ENCODE data around the gene SNX8. TPM values are rescaled to one million over a fixed set of nuclear protein-coding genes. Genes with fewer than 3 reads are reported as not detected.

The SNX8 gene
- total and polyA plus RNA-seq, 5 experiments from 2014 or later, result 3.4 to 10.9 (median 7.6) TPM

DNA sequence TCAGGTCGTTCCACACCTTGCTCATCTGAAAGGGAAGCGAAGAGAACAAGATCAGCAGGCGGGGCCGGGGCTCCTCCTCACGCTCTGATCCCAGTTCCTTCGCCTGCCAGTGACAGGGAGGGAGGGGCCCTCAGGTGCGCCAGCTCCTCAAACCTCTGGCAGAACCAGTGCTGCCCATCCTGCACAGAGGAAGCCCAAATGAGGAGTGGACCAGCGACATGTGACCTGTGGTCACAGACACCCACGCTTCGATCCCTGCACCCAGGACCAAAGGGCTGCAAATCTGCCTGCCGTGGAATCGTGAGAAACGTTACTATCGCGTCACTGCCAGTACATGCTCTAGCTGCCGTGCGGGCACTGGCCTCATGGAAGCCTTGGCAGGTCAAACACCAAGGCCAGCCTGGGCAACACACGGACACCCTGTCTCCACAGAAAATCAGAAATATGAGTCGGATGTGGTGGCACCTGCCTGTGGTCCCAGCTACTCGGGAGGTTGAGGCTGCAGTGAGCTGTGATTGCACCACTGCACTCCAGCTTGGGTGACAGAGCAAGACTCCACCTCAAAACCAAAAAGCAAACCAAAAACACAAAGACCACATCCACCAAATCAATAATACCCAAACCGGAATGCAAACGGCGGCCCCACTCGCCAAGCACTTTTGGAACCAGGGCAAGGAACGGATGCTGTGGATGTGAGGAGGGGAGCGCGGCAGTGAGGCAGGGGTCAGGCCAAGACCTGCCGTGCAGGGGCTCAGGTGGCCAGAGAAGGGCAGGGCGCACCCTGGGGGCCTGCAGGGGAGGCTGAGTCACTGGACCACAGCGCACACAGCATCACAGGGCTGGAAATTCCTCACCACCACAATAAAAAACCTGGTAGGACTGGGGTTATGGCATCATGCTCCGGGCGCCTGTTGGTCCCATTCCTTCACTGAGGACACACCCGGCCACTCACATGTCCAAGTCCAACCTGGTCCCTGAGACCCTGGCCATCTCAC, 58.8 kb downstream of the SNX8 start:
- Mint-ChIP-seq H3K27ac (peak overlapping the region in 3 of 10 donors; percentile 33 to 61 (median 50)), H3K27me3 (no peaks in the 10 kb centered on the region), H3K4me3 (no peak overlapping the region), H3K36me3 (peaks cover 0 to 10% (median 3%) of the 10 kb centered on the region in 3 donors), H3K4me1 (peaks cover 3 to 14% (median 9%) of the 10 kb centered on the region in 4 donors), H3K9me3 (no peaks in the 10 kb centered on the region)
- POLR2A ChIA-PET, result no interaction called here
- DNase-seq, result no peak
- no peak for ATAC-seq

GRCh38 chr7:2254429-2255144, 59.7 kb downstream of the SNX8 start:
- Mint-ChIP-seq H3K27me3 (no peaks in the 10 kb centered on the region), H3K4me3 (peak overlapping the region in 1 of 10 donors; percentile 14), H3K27ac (no peak overlapping the region), H3K4me1 (peaks cover 3 to 15% (median 11%) of the 10 kb centered on the region in 4 donors), H3K9me3 (no peaks in the 10 kb centered on the region), H3K36me3 (peaks cover 0 to 13% (median 3%) of the 10 kb centered on the region in 3 donors)
- ATAC-seq, result no peak
- POLR2A ChIA-PET, result no interaction called here
- DNase-seq, result no peak

DNA sequence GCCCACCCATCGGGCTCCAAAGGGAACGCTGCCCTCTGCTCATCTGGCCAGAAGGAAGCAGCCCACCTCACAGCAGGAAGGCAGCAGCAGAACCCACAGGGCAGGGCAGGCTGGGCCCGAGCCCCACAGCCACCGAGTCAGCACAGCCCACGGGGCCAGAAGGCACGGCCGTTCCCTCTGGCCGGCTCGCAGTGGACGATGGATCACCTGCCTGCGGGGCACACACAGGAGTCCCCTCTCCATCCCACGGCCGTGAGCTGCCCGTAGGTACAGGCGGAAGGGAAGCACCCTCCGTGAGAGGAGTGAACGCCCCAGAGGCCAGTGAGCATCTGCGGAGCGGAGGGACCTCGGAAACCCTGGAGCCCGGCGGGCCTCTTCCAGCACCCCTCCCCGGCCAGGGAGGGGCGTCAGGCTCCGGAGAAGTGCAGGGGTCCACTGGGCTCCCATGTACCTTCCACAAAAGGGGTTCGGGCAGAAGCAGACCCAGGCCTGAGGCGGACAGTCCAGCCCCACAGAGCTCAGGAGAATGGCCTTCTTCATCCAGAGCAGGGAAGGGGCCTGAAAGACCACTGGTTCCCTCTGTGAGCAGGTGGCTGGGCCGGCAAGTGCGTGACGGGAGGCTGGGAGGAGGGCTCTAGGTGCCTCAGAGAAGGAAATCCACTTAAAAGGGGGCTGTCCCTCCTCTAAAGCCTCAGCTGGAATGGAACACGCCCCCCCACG, 60.6 kb downstream of the SNX8 start:
- Mint-ChIP-seq H3K27me3 (no peaks in the 10 kb centered on the region), H3K9me3 (no peaks in the 10 kb centered on the region), H3K36me3 (peaks cover 0 to 13% (median 3%) of the 10 kb centered on the region in 3 donors), H3K4me3 (no peak overlapping the region), H3K27ac (no peak overlapping the region), H3K4me1 (peaks cover 7 to 23% (median 19%) of the 10 kb centered on the region in 4 donors)
- ATAC-seq (no peak), DNase-seq (no peak)
- POLR2A ChIA-PET, result no interaction called here

DNA sequence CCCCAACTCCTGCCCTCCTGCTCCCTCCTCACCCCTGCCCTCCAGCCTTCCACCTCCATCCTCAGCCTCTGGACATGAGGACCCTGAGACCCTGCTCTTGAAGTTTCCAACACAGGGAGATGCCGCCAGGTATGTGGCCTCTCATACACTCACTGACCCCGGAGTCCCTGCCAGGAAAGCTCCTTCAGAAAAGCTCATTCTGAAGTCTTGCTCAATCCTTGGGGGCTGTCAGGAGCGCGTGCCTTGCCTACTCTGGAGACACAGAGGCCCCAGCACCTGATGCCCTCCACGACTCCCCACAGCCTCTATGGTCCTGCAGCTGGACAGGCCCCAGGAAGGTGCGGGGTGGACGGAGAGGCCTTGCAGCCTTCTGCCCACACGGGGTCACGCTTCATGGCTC, 61.2 kb downstream of the SNX8 start:
- Mint-ChIP-seq H3K4me3 (no peak overlapping the region), H3K27me3 (no peaks in the 10 kb centered on the region), H3K9me3 (no peaks in the 10 kb centered on the region), H3K27ac (peak overlapping the region in 1 of 10 donors; percentile 73), H3K36me3 (peaks cover 0 to 13% (median 3%) of the 10 kb centered on the region in 3 donors), H3K4me1 (peaks cover 7 to 27% (median 24%) of the 10 kb centered on the region in 4 donors)
- ATAC-seq (no peak), DNase-seq (no peak)
- POLR2A ChIA-PET, result no interaction called here

DNA sequence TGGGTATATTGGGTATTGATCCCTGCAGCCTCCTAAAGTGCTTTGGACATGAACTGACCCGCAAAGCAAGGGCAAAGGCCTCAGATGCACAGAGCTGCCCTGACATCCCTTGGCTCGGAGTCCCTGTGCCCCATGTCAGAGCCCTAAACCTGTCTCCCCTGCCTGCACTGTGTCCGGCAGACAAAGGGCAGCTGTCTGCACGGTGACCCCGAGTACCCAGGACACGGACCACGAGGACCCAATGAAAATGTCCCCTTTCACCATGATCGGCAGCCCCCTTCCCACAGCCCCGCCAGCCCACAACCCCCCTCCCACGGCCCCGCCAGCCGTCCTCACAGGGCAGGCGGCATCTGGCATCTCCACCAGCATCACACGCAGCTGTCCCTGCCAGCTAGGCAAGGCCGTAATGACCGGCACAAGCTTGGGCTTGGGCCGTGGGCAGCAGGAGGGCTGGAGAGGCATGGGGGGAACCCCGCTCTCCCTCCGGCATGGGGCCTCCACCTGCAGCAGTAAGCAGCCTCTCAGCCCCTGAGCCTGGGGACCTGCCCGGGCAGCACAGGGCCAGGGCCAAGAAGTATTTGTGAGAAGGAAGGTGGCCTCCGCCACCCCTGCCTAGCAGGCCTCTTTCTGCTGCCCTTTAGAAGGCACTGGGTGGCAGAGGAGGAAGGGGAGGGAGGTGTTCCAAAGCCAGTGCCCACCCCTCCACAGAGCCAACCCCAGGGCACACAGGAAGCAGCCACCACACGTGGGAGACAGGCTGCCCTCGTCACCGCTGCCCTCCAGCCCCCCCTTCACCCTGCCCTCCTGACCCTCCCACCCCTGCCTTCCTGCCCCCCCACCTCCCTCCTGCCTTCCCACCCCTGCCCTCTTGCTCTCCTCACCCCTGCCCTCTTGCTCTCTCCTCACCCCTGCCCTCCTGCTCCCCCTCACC, 62.1 kb downstream of the SNX8 start:
- H3K9me3 Mint-ChIP-seq, result no peaks in the 10 kb centered on the region
- H3K4me1 Mint-ChIP-seq, result peaks cover 7 to 31% (median 27%) of the 10 kb centered on the region in 4 donors
- DNase-seq (peak in 3 of 10 donors; percentile 18 to 32 (median 20)), ATAC-seq (peak; percentile 42 to 90)
- no peak overlapping the region for H3K4me3 Mint-ChIP-seq
- H3K27me3 Mint-ChIP-seq, result no peaks in the 10 kb centered on the region
- POLR2A ChIA-PET, result no interaction called here
- peak overlapping the region in 1 of 10 donors; percentile 70 for H3K27ac Mint-ChIP-seq
- peaks cover 0 to 10% (median 3%) of the 10 kb centered on the region in 3 donors for H3K36me3 Mint-ChIP-seq

DNA sequence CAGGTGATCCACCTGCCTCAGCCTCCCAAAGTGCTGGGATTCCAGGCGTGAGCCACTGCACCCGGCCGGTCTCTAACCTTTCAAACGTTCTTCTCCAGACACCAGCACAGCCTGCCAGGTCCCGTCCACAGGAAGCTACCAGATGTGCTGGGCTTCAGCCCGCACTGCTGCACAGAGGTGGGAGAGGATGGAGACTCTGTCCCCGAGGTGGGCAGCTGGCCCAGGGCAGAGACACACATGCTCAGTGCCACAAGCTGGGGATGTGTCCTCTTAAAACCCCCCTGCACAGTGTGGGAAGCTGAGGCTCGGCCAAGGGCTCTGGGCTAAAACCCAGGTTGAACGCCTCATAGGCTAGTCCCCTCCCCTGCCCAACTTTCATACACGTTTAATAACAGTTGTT, 62.9 kb downstream of the SNX8 start:
- Mint-ChIP-seq H3K9me3 (no peaks in the 10 kb centered on the region), H3K4me1 (peaks cover 7 to 32% (median 27%) of the 10 kb centered on the region in 4 donors), H3K36me3 (peaks cover 0 to 8% (median 3%) of the 10 kb centered on the region in 3 donors), H3K4me3 (no peak overlapping the region), H3K27me3 (no peaks in the 10 kb centered on the region), H3K27ac (peak overlapping the region in 1 of 10 donors; percentile 70)
- no peak for DNase-seq
- ATAC-seq, result no peak
- POLR2A ChIA-PET, result no interaction called here

DNA sequence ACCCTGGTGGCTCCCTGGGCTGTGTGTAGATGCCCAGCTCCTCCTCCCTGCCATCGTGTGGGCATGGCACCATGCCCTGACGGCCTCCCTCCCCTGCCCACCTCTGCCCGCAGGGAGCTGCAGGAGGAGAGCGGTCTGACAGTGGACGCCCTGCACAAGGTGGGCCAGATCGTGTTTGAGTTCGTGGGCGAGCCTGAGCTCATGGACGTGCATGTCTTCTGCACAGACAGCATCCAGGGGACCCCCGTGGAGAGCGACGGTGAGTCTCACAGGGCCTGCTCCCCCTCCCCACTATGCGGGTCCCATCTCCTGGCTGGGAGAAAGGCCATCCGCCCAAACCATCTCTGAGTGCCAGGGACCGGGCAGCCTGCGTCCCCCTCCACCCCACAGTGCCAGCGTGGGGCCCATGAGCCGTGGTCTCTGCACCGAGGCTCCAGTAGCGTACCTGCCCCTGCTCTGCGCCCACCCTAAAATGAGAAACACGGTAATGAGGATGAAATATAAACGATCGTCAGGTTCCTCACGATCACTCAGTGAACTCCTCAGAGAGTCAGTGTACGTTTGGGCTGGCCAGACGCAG, 64.4 kb downstream of the SNX8 start:
- H3K27me3 Mint-ChIP-seq, result no peaks in the 10 kb centered on the region
- H3K4me3 Mint-ChIP-seq, result no peak overlapping the region
- peak overlapping the region in 2 of 10 donors; percentile 66 to 80 for H3K27ac Mint-ChIP-seq
- ATAC-seq, result no peak
- no peak for DNase-seq
- peaks cover 8 to 46% (median 34%) of the 10 kb centered on the region in 4 donors for H3K4me1 Mint-ChIP-seq
- POLR2A ChIA-PET, result interaction anchor here (1.5 kb wide), 1 partner anchor 11 kb away, joined by 7 read pairs; no protein-coding TSS in a partner anchor
- no peaks in the 10 kb centered on the region for H3K9me3 Mint-ChIP-seq
- H3K36me3 Mint-ChIP-seq, result peaks cover 0 to 10% (median 3%) of the 10 kb centered on the region in 3 donors

DNA sequence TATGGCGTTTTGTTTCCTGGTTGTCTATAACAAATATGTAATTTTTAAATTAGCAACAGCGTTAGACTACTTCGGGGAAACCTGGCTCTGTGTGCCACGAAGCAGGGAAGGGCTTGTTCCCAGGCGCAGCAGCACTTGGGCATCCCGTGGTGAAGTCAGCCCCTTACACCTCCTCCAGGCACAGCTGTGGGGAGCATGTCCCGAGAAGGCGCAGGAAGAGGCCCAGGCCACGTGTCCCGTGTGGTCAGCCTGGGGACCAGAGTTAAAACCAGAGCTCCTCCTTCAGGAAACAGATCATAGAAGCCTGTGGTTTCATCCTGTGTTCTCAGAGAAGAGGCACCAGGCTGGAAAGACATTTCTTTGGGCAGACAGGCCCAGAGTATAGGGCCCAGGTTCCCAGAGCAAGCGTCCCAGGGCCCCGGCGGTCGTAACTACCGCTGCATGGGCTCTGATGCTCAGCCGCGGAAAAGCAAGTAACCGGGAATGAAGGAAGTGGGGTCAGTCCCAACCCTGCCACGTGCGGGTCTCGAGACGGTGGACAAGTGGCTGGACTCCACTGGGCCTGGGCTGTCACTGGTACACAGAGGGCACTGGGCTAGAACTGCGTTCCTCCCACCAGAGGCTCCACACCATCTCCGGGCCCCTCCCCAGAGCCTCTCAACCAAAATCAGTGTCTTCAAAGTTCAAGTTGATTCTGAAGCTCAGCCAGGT, 65.1 kb downstream of the SNX8 start:
- Mint-ChIP-seq H3K36me3 (peaks cover 0 to 10% (median 3%) of the 10 kb centered on the region in 3 donors), H3K4me3 (peak overlapping the region in 9 of 10 donors; percentile 18 to 69 (median 57)), H3K4me1 (peaks cover 11 to 50% (median 34%) of the 10 kb centered on the region in 4 donors), H3K27ac (peak overlapping the region in 9 of 10 donors; percentile 11 to 91 (median 63)), H3K27me3 (no peaks in the 10 kb centered on the region), H3K9me3 (no peaks in the 10 kb centered on the region)
- DNase-seq (no peak), ATAC-seq (no peak)
- POLR2A ChIA-PET, result interaction anchor here (0.7 to 1.6 kb wide), 4 partner anchors 12 to 129 kb away, joined by 3 to 7 read pairs (median 4); no protein-coding TSS in a partner anchor

DNA sequence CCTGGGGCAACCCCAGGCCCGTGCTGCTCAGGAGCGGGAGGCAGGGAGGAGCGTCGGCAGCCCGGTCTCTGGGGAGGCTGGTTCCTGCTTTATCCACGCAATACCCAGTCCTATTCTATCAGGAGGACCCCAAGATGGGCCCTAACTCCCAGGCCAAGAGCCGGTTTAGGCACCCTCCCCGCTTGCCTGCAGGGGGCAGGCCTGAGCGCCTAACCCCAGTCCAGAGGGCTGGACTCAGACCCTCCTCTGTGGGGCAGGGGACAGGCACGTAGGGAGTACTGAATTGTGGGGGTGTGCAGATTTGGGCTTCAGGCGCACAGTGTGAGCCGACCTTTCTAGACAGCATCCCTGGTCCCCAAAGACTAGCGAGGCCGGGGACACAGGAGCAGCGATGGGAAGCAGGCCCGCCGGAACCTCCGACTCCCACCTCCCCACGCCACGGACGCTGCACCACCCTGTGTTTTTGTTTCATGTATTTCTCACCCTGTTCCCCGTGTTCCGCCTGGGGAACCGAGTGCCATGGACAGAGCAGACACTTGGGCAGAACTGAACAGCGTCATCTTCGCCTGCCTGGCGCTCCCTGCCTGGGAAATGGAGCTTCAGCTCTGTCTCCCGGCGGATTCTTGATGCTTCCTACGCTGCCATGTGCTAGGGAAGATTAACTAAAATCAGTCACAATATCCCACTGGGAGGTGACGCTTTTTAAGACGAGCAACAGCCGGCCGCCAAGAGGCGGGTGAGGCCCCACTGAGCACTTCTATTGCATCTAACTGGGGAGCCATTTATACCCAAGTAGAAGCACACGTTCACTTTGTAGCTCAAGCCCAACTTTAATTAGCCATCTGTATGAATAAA, 66.9 kb downstream of the SNX8 start:
- Mint-ChIP-seq H3K4me1 (peaks cover 15 to 54% (median 34%) of the 10 kb centered on the region in 4 donors), H3K9me3 (no peaks in the 10 kb centered on the region), H3K4me3 (no peak overlapping the region), H3K36me3 (peaks cover 0 to 10% (median 3%) of the 10 kb centered on the region in 3 donors), H3K27ac (peak overlapping the region in 2 of 10 donors; percentile 26 to 62), H3K27me3 (no peaks in the 10 kb centered on the region)
- no peak for ATAC-seq
- POLR2A ChIA-PET, result interaction anchor here (0.8 to 1.6 kb wide), 3 partner anchors 101 to 127 kb away, joined by 3 to 5 read pairs (median 3); no protein-coding TSS in a partner anchor
- no peak for DNase-seq

All from naive thymus-derived CD8-positive, alpha-beta T cell (primary cell).